GM12875 (cell line): ENCODE data around the gene PARD3B.

Experiments
- H3K4me3 ChIP-seq: one replicate; pipeline ENCODE4 v1.5.1; 2011; ENCODE audit warnings: low read depth, low read length, control low read depth
- CTCF ChIP-seq: IDR thresholded peaks from 2 replicates; pipeline ENCODE4 v1.5.1; 2011; ENCODE audit warnings: low read depth, mild to moderate bottlenecking, control low read depth, inconsistent platforms, low read length, moderate library complexity, borderline replicate concordance; ENCODE audit not compliant: insufficient read depth

The PARD3B gene

GRCh38 chr2:204885747-204886146, 340.5 kb downstream of the PARD3B start:
- no peak for TF ChIP-seq CTCF
- H3K4me3 ChIP-seq = no peak overlapping the region

- TF ChIP-seq CTCF = no peak
- no peak overlapping the region for H3K4me3 ChIP-seq
Observed at GRCh38 chr2:204886713-204887112, 341.4 kb downstream of the PARD3B start.

- no peak overlapping the region for H3K4me3 ChIP-seq
- TF ChIP-seq CTCF = no peak
Observed at GRCh38 chr2:204888222-204888621, 342.9 kb downstream of the PARD3B start.

GRCh38 chr2:204890680-204891079, 345.4 kb downstream of the PARD3B start:
- H3K4me3 ChIP-seq = no peak overlapping the region
- no peak for TF ChIP-seq CTCF

- TF ChIP-seq CTCF = no peak
Observed at GRCh38 chr2:204891739-204892138, 346.5 kb downstream of the PARD3B start.

GRCh38 chr2:204892506-204893255, 347.4 kb downstream of the PARD3B start:
- no peak overlapping the region for H3K4me3 ChIP-seq
- no peak for TF ChIP-seq CTCF

More at GRCh38 chr2:204891739-204892138, 346.5 kb downstream of the PARD3B start:
- no peak overlapping the region for H3K4me3 ChIP-seq

GRCh38 chr2:204896146-204896545, 350.9 kb downstream of the PARD3B start:
- no peak overlapping the region for H3K4me3 ChIP-seq
- no peak for TF ChIP-seq CTCF
